ENCODE measurements around the gene MEGF9.

MEGF9 gene

DNA sequence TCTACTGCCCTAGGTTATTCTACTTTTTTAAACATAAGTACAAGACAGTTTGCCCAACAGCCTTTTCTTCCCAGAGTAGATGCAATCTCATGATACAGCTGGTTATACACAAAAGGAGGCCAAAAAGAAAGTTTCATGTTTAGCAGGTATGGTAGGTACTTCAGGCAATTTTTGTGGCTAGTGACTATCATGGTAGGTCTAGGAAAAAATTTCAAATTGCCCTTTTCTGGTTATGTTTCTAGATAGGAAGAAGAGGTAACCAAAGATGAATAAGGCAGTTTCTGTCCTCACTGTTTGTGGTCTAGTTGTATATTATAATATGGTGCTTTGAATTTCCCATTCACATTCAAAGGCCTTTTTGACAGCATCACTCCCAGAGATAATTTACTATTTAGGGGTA, 19.7 kb downstream of the MEGF9 start:
- DNase-seq (ENCODE audit: low spot score) = no peak
- Histone ChIP-seq H3K27ac (no peak overlapping the region), H3K4me3 (no peak overlapping the region)
- TF ChIP-seq, protein P1, sequence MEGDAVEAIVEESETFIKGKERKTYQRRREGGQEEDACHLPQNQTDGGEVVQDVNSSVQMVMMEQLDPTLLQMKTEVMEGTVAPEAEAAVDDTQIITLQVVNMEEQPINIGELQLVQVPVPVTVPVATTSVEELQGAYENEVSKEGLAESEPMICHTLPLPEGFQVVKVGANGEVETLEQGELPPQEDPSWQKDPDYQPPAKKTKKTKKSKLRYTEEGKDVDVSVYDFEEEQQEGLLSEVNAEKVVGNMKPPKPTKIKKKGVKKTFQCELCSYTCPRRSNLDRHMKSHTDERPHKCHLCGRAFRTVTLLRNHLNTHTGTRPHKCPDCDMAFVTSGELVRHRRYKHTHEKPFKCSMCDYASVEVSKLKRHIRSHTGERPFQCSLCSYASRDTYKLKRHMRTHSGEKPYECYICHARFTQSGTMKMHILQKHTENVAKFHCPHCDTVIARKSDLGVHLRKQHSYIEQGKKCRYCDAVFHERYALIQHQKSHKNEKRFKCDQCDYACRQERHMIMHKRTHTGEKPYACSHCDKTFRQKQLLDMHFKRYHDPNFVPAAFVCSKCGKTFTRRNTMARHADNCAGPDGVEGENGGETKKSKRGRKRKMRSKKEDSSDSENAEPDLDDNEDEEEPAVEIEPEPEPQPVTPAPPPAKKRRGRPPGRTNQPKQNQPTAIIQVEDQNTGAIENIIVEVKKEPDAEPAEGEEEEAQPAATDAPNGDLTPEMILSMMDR (IDR thresholded peaks at IDR 0.05) = no peak

DNA sequence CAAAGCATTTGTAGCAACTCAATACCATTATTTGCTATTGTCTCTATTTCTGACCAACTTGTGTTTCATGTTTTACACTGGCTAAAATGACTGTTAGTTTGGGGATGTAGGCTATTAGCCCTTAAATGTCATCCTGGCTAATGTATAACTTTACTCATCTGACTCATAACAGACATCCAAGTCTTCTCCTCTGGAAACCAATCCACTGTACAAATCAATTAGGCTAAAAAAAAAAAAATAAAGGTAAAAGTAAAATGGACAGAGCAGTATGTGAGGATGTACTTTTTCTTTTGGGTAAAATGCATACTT, 20.6 kb downstream of the MEGF9 start:
- no peak overlapping the region for H3K4me3 ChIP-seq
- H3K27ac ChIP-seq = peak overlapping the region in 1 of 2 donors; percentile 1
- DNase-seq (ENCODE audit: low spot score) = no peak
- TF ChIP-seq, protein P1 (IDR thresholded peaks at IDR 0.05) = no peak

DNA sequence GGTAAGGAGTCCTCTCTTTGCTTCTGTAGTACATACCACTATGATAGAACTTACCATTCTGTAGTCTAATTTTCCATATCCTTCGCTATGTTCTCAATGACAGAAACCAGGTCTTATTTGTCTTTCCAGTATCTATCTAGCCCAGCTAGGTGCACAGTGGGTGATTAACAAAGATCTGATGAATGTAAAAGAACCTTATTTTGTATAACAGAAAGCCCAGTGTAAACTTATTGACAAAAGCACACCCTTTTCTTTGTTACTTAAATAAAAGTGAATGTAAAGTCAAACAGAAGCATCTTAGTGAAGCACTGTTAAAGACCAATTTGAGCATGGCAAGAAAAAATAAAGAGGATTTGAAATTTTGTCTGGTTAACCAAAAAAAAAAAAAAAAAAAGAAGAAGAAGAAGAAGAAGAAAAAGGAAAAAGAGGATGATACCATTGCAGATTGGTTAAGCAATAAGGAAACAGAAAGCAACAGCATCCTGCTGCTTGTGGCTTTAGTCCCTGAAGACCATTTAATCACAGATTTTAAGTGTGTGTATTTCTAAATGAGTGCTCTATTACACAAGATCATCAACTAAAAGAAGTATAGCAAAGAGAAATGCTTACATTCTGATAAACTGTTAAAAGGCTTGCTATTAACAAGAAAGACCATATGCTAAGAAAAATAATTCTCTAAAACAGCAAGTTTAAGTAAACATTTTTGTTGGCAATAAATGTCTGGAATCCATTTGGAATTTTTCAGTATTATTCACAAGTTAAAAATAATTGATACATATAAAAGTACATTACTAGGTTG, 21.2 kb downstream of the MEGF9 start:
- peak overlapping the region in 1 of 2 donors; percentile 1 for H3K27ac ChIP-seq

DNA sequence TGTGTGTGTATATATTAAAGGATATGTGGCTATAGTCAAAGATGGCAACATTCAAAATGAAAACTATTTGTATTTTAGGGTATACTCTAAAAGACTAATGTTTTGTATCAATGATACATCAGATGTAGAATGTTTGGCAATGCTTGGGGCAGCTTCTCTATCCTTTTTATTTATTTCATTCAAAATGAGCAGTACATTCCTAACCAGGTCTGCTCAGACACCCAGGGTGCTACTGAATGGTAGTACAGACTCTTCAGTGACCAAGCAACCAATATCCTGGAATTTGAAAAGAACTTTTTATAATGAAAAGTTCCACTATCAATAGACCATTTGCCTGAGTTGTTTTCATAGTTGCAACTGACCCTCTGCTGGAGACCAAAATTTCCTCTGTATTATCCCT, 23.9 kb downstream of the MEGF9 start:
- no peak overlapping the region for H3K27ac ChIP-seq
- TF ChIP-seq, protein P1 (IDR thresholded peaks at IDR 0.05) = no peak
- DNase-seq (ENCODE audit: low spot score) = no peak
- no peak overlapping the region for H3K4me3 ChIP-seq

More for the DNA sequence above, 21.2 kb downstream of the MEGF9 start:
- H3K4me3 ChIP-seq = no peak overlapping the region
- TF ChIP-seq, protein P1 (IDR thresholded peaks at IDR 0.05) = no peak
- no peak for DNase-seq (ENCODE audit: low spot score)

DNA sequence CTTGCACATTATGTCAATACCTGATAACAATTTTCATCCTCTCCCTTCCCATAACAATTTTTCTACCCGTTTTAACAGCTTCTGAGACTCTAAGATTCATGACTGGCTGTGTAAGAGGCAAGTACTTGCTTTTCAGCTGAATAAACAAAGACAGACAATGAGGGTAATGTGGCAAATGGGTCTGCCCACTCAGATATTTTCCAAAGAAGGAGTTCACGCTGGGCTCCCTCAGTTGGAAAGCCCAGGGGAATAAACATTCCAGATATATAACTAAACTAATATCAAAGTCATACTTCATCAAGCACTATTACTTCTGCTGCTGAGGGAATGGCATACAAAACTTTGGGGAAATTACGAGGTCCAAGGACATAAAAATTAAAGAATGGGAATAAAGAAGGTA, 24.4 kb downstream of the MEGF9 start:
- H3K27ac ChIP-seq = no peak overlapping the region
- TF ChIP-seq, protein P1 (IDR thresholded peaks at IDR 0.05) = no peak
- H3K4me3 ChIP-seq = no peak overlapping the region
- DNase-seq (ENCODE audit: low spot score) = no peak

DNA sequence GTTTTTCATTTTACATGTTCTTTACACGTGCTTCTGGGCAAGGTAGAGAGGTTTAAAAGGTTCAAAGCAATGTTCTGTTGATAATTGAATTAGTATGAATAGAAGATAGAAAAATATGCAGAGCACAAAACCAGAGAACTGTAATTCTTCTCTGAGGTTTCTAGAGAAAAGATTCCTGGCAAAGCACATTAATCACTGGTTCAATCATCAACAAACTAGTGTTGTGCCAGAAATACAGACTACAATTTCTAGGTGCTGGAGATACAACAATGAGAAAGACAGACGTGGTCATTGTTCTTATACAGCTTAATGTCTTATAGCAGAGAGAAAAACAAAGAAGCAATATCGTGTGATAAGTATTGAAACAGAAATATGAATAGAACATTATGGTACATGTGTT, 25.5 kb downstream of the MEGF9 start:
- TF ChIP-seq, protein P1 (IDR thresholded peaks at IDR 0.05) = no peak
- DNase-seq (ENCODE audit: low spot score) = no peak
- no peak overlapping the region for H3K27ac ChIP-seq

DNA sequence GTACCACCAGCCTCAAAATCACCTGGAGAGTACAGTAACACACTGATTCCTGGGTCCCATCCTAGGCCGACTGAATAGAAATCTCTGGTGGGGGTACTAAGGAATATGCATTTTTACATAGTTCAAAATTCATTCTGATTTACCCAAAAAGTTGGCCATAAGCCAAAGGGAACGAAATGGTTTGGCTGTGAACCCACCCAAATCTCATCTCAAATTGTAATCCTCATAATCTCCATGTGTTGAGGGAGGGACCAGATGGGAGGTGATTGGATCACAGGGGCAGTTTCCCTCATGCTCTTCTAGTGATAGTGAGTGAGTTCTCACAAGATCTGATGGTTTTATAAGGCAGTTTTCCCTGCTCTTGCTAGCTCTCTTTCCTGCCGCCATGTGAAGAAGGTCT, 31.1 kb downstream of the MEGF9 start:
- no peak for DNase-seq (ENCODE audit: low spot score)
- TF ChIP-seq, protein P1 (IDR thresholded peaks at IDR 0.05) = no peak
- no peak overlapping the region for H3K27ac ChIP-seq
- no peak overlapping the region for H3K4me3 ChIP-seq

More for the DNA sequence above, 25.5 kb downstream of the MEGF9 start:
- H3K4me3 ChIP-seq = no peak overlapping the region
